ENCODE results near the gene VSTM4. TPM values are rescaled to one million over a fixed set of nuclear protein-coding genes. Genes with fewer than 3 reads are reported as not detected.

The VSTM4 gene
- total RNA-seq, 1 experiment from 2014 or later = 0.72 TPM

GRCh38 chr10:49076319-49076718 lies 39.0 kb downstream of the VSTM4 start (continued):
- TF ChIP-seq, protein P1, sequence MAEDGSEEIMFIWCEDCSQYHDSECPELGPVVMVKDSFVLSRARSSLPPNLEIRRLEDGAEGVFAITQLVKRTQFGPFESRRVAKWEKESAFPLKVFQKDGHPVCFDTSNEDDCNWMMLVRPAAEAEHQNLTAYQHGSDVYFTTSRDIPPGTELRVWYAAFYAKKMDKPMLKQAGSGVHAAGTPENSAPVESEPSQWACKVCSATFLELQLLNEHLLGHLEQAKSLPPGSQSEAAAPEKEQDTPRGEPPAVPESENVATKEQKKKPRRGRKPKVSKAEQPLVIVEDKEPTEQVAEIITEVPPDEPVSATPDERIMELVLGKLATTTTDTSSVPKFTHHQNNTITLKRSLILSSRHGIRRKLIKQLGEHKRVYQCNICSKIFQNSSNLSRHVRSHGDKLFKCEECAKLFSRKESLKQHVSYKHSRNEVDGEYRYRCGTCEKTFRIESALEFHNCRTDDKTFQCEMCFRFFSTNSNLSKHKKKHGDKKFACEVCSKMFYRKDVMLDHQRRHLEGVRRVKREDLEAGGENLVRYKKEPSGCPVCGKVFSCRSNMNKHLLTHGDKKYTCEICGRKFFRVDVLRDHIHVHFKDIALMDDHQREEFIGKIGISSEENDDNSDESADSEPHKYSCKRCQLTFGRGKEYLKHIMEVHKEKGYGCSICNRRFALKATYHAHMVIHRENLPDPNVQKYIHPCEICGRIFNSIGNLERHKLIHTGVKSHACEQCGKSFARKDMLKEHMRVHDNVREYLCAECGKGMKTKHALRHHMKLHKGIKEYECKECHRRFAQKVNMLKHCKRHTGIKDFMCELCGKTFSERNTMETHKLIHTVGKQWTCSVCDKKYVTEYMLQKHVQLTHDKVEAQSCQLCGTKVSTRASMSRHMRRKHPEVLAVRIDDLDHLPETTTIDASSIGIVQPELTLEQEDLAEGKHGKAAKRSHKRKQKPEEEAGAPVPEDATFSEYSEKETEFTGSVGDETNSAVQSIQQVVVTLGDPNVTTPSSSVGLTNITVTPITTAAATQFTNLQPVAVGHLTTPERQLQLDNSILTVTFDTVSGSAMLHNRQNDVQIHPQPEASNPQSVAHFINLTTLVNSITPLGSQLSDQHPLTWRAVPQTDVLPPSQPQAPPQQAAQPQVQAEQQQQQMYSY (CRISPR knock-in tag; IDR thresholded peaks at IDR 0.05) = no peak
- no peak for TF ChIP-seq SMAD3 (CRISPR knock-in tag; IDR thresholded peaks at IDR 0.05; ENCODE audit: borderline replicate concordance)
- no peak for TF ChIP-seq ZNF121 (CRISPR knock-in tag; IDR thresholded peaks at IDR 0.05)
- TF ChIP-seq NFYB (CRISPR knock-in tag; conservative IDR thresholded peaks at IDR 0.05; ENCODE audit: low read depth) = no peak

DNA sequence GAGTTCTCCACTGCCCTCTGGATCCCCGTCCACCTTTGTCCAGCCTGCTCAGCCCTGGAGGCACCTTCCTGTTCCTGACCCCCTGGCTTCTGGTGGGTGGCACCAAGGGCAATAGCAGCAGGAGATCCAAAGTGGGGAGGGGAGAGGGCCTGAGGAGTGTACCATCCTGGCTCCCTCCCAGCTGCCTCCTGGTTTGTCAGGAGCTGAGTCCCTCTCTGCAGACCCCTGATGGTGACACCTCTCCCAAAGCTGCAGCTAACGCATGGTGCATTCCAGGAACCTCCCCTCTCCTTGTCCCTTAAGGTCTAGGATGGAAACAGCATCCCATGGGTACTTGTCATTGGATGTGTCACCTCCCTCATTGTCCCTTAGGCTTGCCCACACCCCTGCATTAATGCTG lies 39.6 kb downstream of the VSTM4 start:
- Mint-ChIP-seq H3K9me3 (no peaks in the 10 kb centered on the region), H3K36me3 (no peaks in the 10 kb centered on the region), H3K4me1 (peaks cover 3% of the 10 kb centered on the region), H3K27me3 (ENCODE audit: low read depth) (0 out of 2 replicates have a peak, but pooled peaks cover under 1% of the 10 kb centered on the region), H3K4me3 (no peak overlapping the region), H3K27ac (no peak overlapping the region)
- DNase-seq (ENCODE audit: low spot score) = no peak
- no peak for ATAC-seq
- POLR2A ChIA-PET = no interaction called here
- CTCF ChIA-PET = no interaction called here
- TF ChIP-seq NFYB (CRISPR knock-in tag; conservative IDR thresholded peaks at IDR 0.05; ENCODE audit: low read depth) (no peak), FOXK1 (CRISPR knock-in tag; IDR thresholded peaks at IDR 0.05) (no peak), AFF4 (CRISPR knock-in tag; IDR thresholded peaks at IDR 0.05; ENCODE audit: borderline replicate concordance) (no peak), HMGA2 (CRISPR knock-in tag; IDR thresholded peaks at IDR 0.05) (no peak), PREB (CRISPR knock-in tag; IDR thresholded peaks at IDR 0.05; ENCODE audit: borderline replicate concordance) (no peak), CREM (CRISPR knock-in tag; IDR thresholded peaks at IDR 0.05) (no peak), JAZF1 (CRISPR knock-in tag; IDR thresholded peaks at IDR 0.05) (no peak), SP1 (CRISPR knock-in tag; conservative IDR thresholded peaks at IDR 0.05) (no peak), OVOL2 (CRISPR knock-in tag; IDR thresholded peaks at IDR 0.05; ENCODE audit: borderline replicate concordance) (no peak), GTF2I (CRISPR knock-in tag; conservative IDR thresholded peaks at IDR 0.05) (no peak), RORB (CRISPR knock-in tag; IDR thresholded peaks at IDR 0.05) (no peak)
- TF ChIP-seq, protein P2, sequence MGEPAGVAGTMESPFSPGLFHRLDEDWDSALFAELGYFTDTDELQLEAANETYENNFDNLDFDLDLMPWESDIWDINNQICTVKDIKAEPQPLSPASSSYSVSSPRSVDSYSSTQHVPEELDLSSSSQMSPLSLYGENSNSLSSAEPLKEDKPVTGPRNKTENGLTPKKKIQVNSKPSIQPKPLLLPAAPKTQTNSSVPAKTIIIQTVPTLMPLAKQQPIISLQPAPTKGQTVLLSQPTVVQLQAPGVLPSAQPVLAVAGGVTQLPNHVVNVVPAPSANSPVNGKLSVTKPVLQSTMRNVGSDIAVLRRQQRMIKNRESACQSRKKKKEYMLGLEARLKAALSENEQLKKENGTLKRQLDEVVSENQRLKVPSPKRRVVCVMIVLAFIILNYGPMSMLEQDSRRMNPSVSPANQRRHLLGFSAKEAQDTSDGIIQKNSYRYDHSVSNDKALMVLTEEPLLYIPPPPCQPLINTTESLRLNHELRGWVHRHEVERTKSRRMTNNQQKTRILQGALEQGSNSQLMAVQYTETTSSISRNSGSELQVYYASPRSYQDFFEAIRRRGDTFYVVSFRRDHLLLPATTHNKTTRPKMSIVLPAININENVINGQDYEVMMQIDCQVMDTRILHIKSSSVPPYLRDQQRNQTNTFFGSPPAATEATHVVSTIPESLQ (CRISPR knock-in tag; IDR thresholded peaks at IDR 0.05) = no peak
- TF ChIP-seq, protein P3, sequence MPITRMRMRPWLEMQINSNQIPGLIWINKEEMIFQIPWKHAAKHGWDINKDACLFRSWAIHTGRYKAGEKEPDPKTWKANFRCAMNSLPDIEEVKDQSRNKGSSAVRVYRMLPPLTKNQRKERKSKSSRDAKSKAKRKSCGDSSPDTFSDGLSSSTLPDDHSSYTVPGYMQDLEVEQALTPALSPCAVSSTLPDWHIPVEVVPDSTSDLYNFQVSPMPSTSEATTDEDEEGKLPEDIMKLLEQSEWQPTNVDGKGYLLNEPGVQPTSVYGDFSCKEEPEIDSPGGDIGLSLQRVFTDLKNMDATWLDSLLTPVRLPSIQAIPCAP (CRISPR knock-in tag; IDR thresholded peaks at IDR 0.05) = no peak
- TF ChIP-seq, protein P4, sequence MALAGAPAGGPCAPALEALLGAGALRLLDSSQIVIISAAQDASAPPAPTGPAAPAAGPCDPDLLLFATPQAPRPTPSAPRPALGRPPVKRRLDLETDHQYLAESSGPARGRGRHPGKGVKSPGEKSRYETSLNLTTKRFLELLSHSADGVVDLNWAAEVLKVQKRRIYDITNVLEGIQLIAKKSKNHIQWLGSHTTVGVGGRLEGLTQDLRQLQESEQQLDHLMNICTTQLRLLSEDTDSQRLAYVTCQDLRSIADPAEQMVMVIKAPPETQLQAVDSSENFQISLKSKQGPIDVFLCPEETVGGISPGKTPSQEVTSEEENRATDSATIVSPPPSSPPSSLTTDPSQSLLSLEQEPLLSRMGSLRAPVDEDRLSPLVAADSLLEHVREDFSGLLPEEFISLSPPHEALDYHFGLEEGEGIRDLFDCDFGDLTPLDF (CRISPR knock-in tag; IDR thresholded peaks at IDR 0.05) = no peak
- TF ChIP-seq, protein P5, sequence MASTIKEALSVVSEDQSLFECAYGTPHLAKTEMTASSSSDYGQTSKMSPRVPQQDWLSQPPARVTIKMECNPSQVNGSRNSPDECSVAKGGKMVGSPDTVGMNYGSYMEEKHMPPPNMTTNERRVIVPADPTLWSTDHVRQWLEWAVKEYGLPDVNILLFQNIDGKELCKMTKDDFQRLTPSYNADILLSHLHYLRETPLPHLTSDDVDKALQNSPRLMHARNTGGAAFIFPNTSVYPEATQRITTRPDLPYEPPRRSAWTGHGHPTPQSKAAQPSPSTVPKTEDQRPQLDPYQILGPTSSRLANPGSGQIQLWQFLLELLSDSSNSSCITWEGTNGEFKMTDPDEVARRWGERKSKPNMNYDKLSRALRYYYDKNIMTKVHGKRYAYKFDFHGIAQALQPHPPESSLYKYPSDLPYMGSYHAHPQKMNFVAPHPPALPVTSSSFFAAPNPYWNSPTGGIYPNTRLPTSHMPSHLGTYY (CRISPR knock-in tag; IDR thresholded peaks at IDR 0.05) = no peak

Data from WTC11 (cell line).